Measurements from ENCODE around the gene SBF2. TPM values are rescaled to one million over a fixed set of nuclear protein-coding genes. Genes with fewer than 3 reads are reported as not detected.
A peak's percentile ranks its signal among the peaks of the same experiment; 100 is the strongest.
"Not testable (repeated sequence)": the region's sequence is repeated elsewhere in the genome, so short reads cannot be mapped to it uniquely, and the experiment has no call there.

The SBF2 gene
- total and polyA plus RNA-seq, 7 experiments from 2014 or later = 4.2 to 35.2 (median 13.3) TPM

DNA sequence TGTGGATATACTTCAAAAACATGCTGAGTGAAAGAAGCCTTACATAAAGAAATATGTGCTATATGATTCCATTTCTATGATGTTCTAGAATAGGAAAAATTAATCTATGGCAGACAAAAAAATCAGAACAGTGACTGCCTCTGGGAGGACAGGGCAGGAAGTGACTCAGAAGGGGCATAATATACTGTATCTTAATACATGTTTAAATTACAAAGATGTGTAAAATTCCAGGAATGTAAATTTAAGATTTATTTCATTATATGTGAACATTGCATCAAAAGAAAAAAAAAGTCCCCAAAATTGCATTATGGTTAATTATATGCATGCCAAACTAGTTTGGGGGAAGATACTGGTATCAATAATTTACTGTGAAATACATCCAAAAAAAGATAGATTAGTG is 32.2 kb downstream of the SBF2 start:
- no peak for DNase-seq
- intact Hi-C loops (cut with micrococcal nuclease) = no loop called here
- Mint-ChIP-seq H3K9me3 (peaks cover 0 to 4% (median 0%) of the 10 kb centered on the region in 11 donors), H3K4me3 (no peak overlapping the region), H3K4me1 (peaks cover 0 to 3% (median 0%) of the 10 kb centered on the region in 7 donors), H3K27me3 (peaks cover 0 to 6% (median 0%) of the 10 kb centered on the region in 5 donors), H3K27ac (peak overlapping the region in 1 of 9 donors; percentile 12), H3K36me3 (peaks cover 0 to 12% (median 0%) of the 10 kb centered on the region in 5 donors)
- Histone ChIP-seq H3K36me3 (ENCODE audit: control insufficient read depth in 2 of 3, insufficient read depth in 3 of 3, low read length in 3 of 3) (no peaks in the 10 kb centered on the region), H3K4me1 (ENCODE audit: control insufficient read depth in 2 of 2, insufficient read depth in 2 of 2, low read length in 2 of 2) (no peaks in the 10 kb centered on the region), H3K9me3 (ENCODE audit: control insufficient read depth in 2 of 3, low read length in 3 of 3) (no peaks in the 10 kb centered on the region), H3K4me3 (ENCODE audit: low read length) (no peak overlapping the region), H3K27me3 (ENCODE audit: control insufficient read depth in 2 of 2, insufficient read depth in 2 of 2, low read length in 2 of 2) (no peaks in the 10 kb centered on the region), H3K27ac (ENCODE audit: low read depth, low read length) (no peak overlapping the region)
- ChIA-PET POLR2A (no interaction called here), CTCF (no interaction called here)
- no peak for ATAC-seq

DNA sequence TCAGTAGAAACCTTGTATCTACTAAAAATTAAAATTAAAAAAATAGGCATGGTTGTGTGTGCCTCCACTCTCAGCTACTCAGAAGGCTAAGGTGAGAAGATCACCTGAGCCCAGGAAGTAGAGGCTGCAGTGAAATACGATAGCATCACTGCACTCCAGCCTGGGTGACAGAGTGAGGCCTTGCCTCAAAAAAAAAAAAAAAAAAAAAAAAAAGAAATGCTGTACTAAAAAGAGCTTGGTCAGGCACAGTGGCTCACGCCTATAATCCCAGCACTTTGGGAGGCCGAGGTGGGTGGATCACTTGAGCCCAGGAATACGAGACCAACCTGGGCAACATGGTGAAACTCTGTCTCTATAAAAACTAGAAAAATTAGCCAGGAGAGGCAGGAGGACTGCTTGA is 36.5 kb downstream of the SBF2 start:
- Histone ChIP-seq H3K27ac (ENCODE audit: low read depth, low read length) (no peak overlapping the region), H3K9me3 (ENCODE audit: control insufficient read depth in 2 of 3, low read length in 3 of 3) (no peaks in the 10 kb centered on the region), H3K27me3 (ENCODE audit: control insufficient read depth in 2 of 2, insufficient read depth in 2 of 2, low read length in 2 of 2) (no peaks in the 10 kb centered on the region), H3K36me3 (ENCODE audit: control insufficient read depth in 2 of 3, insufficient read depth in 3 of 3, low read length in 3 of 3) (no peaks in the 10 kb centered on the region), H3K4me1 (ENCODE audit: control insufficient read depth in 2 of 2, insufficient read depth in 2 of 2, low read length in 2 of 2) (no peaks in the 10 kb centered on the region), H3K4me3 (ENCODE audit: low read length) (no peak overlapping the region)
- no peak overlapping the region for H3K27ac Mint-ChIP-seq
- H3K9me3 Mint-ChIP-seq = no peaks in the 10 kb centered on the region
- no peak overlapping the region for H3K4me3 Mint-ChIP-seq
- intact Hi-C loops (cut with micrococcal nuclease) = no loop called here
- ATAC-seq (no peak), DNase-seq (no peak)
- H3K4me1 Mint-ChIP-seq = peaks cover 0 to 9% (median 7%) of the 10 kb centered on the region in 7 donors
- POLR2A ChIA-PET = no interaction called here
- H3K36me3 Mint-ChIP-seq = no peaks in the 10 kb centered on the region
- H3K27me3 Mint-ChIP-seq = no peaks in the 10 kb centered on the region
- CTCF ChIA-PET = no interaction called here

DNA sequence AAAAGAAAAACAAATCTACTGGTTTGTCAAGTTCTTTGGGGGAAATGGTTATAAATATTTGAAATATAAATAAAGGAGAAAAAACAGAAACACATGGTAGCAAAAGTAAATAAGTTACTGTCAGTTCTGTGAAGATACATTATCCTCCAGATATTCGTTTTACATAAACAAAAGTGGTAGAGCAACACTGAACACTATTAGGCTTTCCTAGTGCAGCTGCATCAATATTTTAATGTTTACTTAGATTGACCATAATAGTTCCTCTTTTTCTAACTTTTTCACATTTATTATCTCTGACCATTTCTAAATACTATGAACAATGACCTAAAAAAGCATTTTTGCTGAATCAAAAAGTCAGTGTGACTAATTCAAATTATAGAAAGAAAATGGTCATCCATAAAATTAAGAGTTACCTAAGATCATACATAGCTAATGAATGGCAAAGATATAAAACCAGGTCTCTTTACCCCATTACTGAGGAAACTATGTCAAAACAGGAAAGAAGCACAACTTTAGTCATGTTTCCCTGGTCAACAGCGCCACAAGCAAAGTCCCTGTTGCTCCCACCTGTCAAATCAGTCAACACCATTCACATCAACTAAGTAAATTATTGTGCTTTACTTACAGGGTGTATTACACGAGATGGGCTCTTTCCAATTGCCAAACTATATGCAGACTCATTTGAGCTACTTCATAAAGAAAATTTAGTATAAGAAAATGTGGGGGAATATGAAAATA is 38.5 kb downstream of the SBF2 start:
- H3K27ac ChIP-seq (ENCODE audit: low read depth, low read length) = no peak overlapping the region
- CTCF ChIA-PET = no interaction called here

DNA sequence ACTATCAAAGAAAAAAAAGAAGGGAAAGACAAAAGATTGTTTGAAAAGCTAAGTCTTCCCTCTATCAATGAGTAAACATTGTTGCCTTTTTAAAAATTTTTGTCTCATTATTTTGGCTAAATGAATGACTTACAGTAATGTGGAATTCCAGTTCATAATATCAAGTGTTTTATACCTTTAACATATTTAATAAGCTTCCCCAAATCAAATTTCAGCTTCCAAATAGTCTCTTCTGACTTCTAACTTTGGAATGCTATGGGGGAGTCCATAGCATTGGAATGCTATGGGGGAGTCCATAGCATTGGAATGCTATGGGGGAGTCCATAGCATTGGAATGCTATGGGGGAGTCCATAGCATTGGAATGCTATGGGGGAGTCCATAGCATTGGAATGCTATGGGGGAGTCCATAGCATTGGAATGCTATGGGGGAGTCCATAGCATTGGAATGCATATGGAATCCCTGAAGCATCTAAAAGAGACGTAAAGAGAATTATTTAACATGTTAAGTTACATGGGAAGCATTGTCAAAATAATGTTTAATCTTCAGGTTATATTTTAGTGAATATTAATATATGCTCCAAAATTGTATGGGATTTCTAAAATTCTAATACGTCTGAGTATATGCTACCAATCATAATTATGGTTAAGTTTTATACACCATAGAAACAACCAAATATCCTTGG is 44.4 kb downstream of the SBF2 start:
- H3K36me3 Mint-ChIP-seq; H3K9me3 Mint-ChIP-seq; H3K27ac Mint-ChIP-seq; H3K4me1 ChIP-seq (ENCODE audit: control insufficient read depth in 2 of 2, insufficient read depth in 2 of 2, low read length in 2 of 2); H3K27ac ChIP-seq (ENCODE audit: low read depth, low read length); H3K4me1 Mint-ChIP-seq; POLR2A ChIA-PET; H3K4me3 Mint-ChIP-seq; H3K36me3 ChIP-seq (ENCODE audit: control insufficient read depth in 2 of 3, insufficient read depth in 3 of 3, low read length in 3 of 3); ATAC-seq; H3K27me3 Mint-ChIP-seq; H3K4me3 ChIP-seq (ENCODE audit: low read length); intact Hi-C loops (cut with micrococcal nuclease); H3K27me3 ChIP-seq (ENCODE audit: control insufficient read depth in 2 of 2, insufficient read depth in 2 of 2, low read length in 2 of 2); H3K9me3 ChIP-seq (ENCODE audit: control insufficient read depth in 2 of 3, low read length in 3 of 3); DNase-seq: not testable (repeated sequence)
- CTCF ChIA-PET = interaction anchor here (1.1 kb wide), 1 partner anchor 74 kb away, joined by 3 read pairs; no protein-coding TSS in a partner anchor

More for the DNA sequence above, 38.5 kb downstream of the SBF2 start:
- no peak overlapping the region for H3K27ac Mint-ChIP-seq
- H3K36me3 Mint-ChIP-seq = no peaks in the 10 kb centered on the region
- no peaks in the 10 kb centered on the region for H3K9me3 Mint-ChIP-seq
- H3K4me3 Mint-ChIP-seq = no peak overlapping the region
- Histone ChIP-seq H3K4me1 (ENCODE audit: control insufficient read depth in 2 of 2, insufficient read depth in 2 of 2, low read length in 2 of 2) (no peaks in the 10 kb centered on the region), H3K27me3 (ENCODE audit: control insufficient read depth in 2 of 2, insufficient read depth in 2 of 2, low read length in 2 of 2) (no peaks in the 10 kb centered on the region), H3K4me3 (ENCODE audit: low read length) (no peak overlapping the region), H3K9me3 (ENCODE audit: control insufficient read depth in 2 of 3, low read length in 3 of 3) (no peaks in the 10 kb centered on the region), H3K36me3 (ENCODE audit: control insufficient read depth in 2 of 3, insufficient read depth in 3 of 3, low read length in 3 of 3) (no peaks in the 10 kb centered on the region)
- peaks cover 0 to 9% (median 7%) of the 10 kb centered on the region in 7 donors for H3K4me1 Mint-ChIP-seq
- H3K27me3 Mint-ChIP-seq = peaks cover 0 to 2% (median 0%) of the 10 kb centered on the region in 5 donors
- DNase-seq = no peak
- POLR2A ChIA-PET = no interaction called here
- intact Hi-C loops (cut with micrococcal nuclease) = no loop called here
- ATAC-seq = no peak

DNA sequence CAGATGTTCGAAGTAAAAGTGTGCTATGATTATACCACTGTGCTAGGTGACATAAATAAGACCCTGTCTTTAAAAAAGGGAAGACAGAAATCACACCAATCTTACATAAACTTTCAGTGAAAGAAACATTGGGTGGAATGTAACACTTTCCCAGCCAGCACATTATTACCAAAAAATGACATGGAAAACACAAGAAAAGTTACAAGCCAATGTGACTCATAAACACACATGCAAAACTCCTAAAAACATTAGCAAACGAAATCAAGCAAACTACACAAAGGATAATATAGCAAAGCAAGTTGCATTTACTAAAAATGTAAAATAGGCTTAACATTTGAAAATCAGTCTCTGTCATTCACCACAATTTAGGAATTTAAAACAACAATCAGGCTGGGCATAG is 47.0 kb downstream of the SBF2 start:
- Mint-ChIP-seq H3K4me1 (peaks cover 0 to 12% (median 7%) of the 10 kb centered on the region in 7 donors), H3K4me3 (no peak overlapping the region), H3K27ac (peak overlapping the region in 1 of 9 donors; percentile 36), H3K27me3 (peaks cover 0 to 2% (median 0%) of the 10 kb centered on the region in 5 donors), H3K9me3 (no peaks in the 10 kb centered on the region), H3K36me3 (peaks cover 0 to 7% (median 0%) of the 10 kb centered on the region in 5 donors)
- DNase-seq (no peak), ATAC-seq (no peak)
- Histone ChIP-seq H3K27me3 (ENCODE audit: control insufficient read depth in 2 of 2, insufficient read depth in 2 of 2, low read length in 2 of 2) (no peaks in the 10 kb centered on the region), H3K36me3 (ENCODE audit: control insufficient read depth in 2 of 3, insufficient read depth in 3 of 3, low read length in 3 of 3) (no peaks in the 10 kb centered on the region), H3K9me3 (ENCODE audit: control insufficient read depth in 2 of 3, low read length in 3 of 3) (no peaks in the 10 kb centered on the region), H3K4me3 (ENCODE audit: low read length) (no peak overlapping the region), H3K4me1 (ENCODE audit: control insufficient read depth in 2 of 2, insufficient read depth in 2 of 2, low read length in 2 of 2) (no peaks in the 10 kb centered on the region), H3K27ac (ENCODE audit: low read depth, low read length) (no peak overlapping the region)
- intact Hi-C loops (cut with micrococcal nuclease) = no loop called here
- POLR2A ChIA-PET = no interaction called here
- CTCF ChIA-PET = no interaction called here

DNA sequence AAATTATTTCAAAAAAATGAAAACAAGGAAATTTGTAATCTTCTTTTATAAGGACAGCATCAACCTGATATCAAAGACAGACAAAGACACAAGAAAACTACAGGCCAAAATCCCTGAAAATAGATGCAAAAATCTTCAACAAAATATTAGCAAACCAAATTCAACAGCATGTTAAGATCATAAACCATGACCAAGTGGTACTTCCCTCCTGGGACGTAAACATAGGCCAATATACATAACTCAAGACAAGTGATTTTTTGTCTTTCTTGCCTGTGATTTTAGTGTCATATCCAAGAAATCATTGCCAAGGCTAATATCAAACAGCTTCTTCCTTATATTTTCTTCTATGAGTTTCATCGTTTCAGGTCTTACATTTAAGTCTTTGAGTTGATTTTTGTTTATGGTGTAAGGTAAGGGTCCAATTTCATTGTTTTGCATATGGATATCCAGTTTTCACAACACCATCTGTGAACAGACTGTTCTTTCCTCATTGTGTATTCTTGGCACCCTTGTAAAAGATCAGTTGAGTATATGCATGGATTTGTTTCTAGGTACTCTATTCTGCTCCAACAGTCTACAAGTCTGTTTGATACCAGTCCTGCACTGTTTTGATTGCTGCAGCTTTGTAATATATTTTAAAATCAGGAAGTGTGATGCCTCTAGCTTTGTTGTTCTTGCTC is 50.0 kb downstream of the SBF2 start:
- CTCF ChIA-PET = no interaction called here
- Mint-ChIP-seq H3K4me1 (peaks cover 0 to 17% (median 7%) of the 10 kb centered on the region in 7 donors), H3K36me3 (peaks cover 0 to 7% (median 0%) of the 10 kb centered on the region in 5 donors), H3K27me3 (no peaks in the 10 kb centered on the region), H3K27ac (no peak overlapping the region), H3K9me3 (no peaks in the 10 kb centered on the region), H3K4me3 (no peak overlapping the region)
- no peaks in the 10 kb centered on the region for H3K9me3 ChIP-seq (ENCODE audit: control insufficient read depth in 2 of 3, low read length in 3 of 3)
- no peak overlapping the region for H3K27ac ChIP-seq (ENCODE audit: low read depth, low read length)
- POLR2A ChIA-PET = no interaction called here
- no peak for ATAC-seq
- no peaks in the 10 kb centered on the region for H3K36me3 ChIP-seq (ENCODE audit: control insufficient read depth in 2 of 3, insufficient read depth in 3 of 3, low read length in 3 of 3)
- H3K27me3 ChIP-seq (ENCODE audit: control insufficient read depth in 2 of 2, insufficient read depth in 2 of 2, low read length in 2 of 2) = no peaks in the 10 kb centered on the region
- no peak for DNase-seq
- no peak overlapping the region for H3K4me3 ChIP-seq (ENCODE audit: low read length)
- intact Hi-C loops (cut with micrococcal nuclease) = no loop called here
- no peaks in the 10 kb centered on the region for H3K4me1 ChIP-seq (ENCODE audit: control insufficient read depth in 2 of 2, insufficient read depth in 2 of 2, low read length in 2 of 2)

Measured in naive thymus-derived CD4-positive, alpha-beta T cell (primary cell).